Measurements from ENCODE around the gene TMTC4.

TMTC4 gene

GRCh38 chr13:100559886-100560285 lies 114.7 kb downstream of the TMTC4 start:
- CTCF ChIA-PET = interaction anchor here (1.1 to 3.1 kb wide), 2 partner anchors 14 to 660 kb away, joined by 3 to 13 read pairs; no protein-coding TSS in a partner anchor
- H3K4me3 ChIP-seq (ENCODE audit: low read depth, low read length) = no peak overlapping the region
- H3K9me3 ChIP-seq (ENCODE audit: control insufficient read depth, insufficient read depth, low read depth, low read length) = no peaks in the 10 kb centered on the region
- H3K4me1 ChIP-seq (ENCODE audit: control insufficient read depth, insufficient read depth, low read length) = no peaks in the 10 kb centered on the region
- POLR2A ChIA-PET = no interaction called here
- no peaks in the 10 kb centered on the region for H3K36me3 ChIP-seq (ENCODE audit: control insufficient read depth in 2 of 2, insufficient read depth in 1 of 2, low read length in 2 of 2)
- TF ChIP-seq ZNF184 (tag by site-specific recombination; IDR thresholded peaks at IDR 0.05) (no peak), ZNF37A (tag by site-specific recombination; IDR thresholded peaks at IDR 0.05) (no peak), ZNF707 (tag by site-specific recombination; IDR thresholded peaks at IDR 0.05) (no peak), ZBTB10 (tag by site-specific recombination; IDR thresholded peaks at IDR 0.05) (no peak), ZNF658 (tag by site-specific recombination; IDR thresholded peaks at IDR 0.05) (no peak), ZEB2 (tag by site-specific recombination; IDR thresholded peaks at IDR 0.05) (no peak), ZNF404 (tag by site-specific recombination; IDR thresholded peaks at IDR 0.05) (no peak), ZNF19 (tag by site-specific recombination; IDR thresholded peaks at IDR 0.05; ENCODE audit: low read depth) (no peak), ZXDB (tag by site-specific recombination; IDR thresholded peaks at IDR 0.05) (no peak), BCL11B (tag by site-specific recombination; IDR thresholded peaks at IDR 0.05; ENCODE audit: low read depth) (no peak), GLI2 (tag by site-specific recombination; IDR thresholded peaks at IDR 0.05; ENCODE audit: borderline replicate concordance, low read depth) (no peak), ZNF302 (tag by site-specific recombination; IDR thresholded peaks at IDR 0.05; ENCODE audit: low read depth) (no peak), WT1 (tag by site-specific recombination; IDR thresholded peaks at IDR 0.05) (no peak), KLF16 (tag by site-specific recombination; IDR thresholded peaks at IDR 0.05) (no peak), ZNF776 (tag by site-specific recombination; IDR thresholded peaks at IDR 0.05; ENCODE audit: borderline replicate concordance) (no peak), ZNF239 (tag by site-specific recombination; IDR thresholded peaks at IDR 0.05) (no peak), SP7 (tag by site-specific recombination; IDR thresholded peaks at IDR 0.05) (no peak), ZNF747 (tag by site-specific recombination; IDR thresholded peaks at IDR 0.05) (no peak), ZBTB20 (tag by site-specific recombination; IDR thresholded peaks at IDR 0.05) (no peak), ZNF114 (tag by site-specific recombination; IDR thresholded peaks at IDR 0.05) (no peak)
- H3K27ac ChIP-seq (ENCODE audit: extremely low read depth, low read depth, low read length) = no peak overlapping the region
